K562 (cell line): ENCODE results near the gene ZBTB8A. TPM values are rescaled to one million over a fixed set of nuclear protein-coding genes. Genes with fewer than 3 reads are reported as not detected.

ENCODE experiments used
- ATF1 ChIP-seq, 2 experiments: fragments of 450-650 bp in 1 of 2; IDR thresholded peaks; 2 replicates each; pipeline ENCODE4 v1.6.1; 2016; ENCODE audit warnings: missing compliant biosample characterization in 1 of 2, missing genetic modification characterization in 1 of 2
- CUX1 ChIP-seq: fragments of 200-800 bp; sonication (Bioruptor generic); IDR thresholded peaks from 2 replicates; pipeline ENCODE4 v1.6.1; 2016; ENCODE audit warnings: missing genetic modification characterization, missing compliant biosample characterization
- ESRRA ChIP-seq: fragments of 450-650 bp; IDR thresholded peaks from 2 replicates; pipeline ENCODE4 v1.6.1; 2014; ENCODE audit warnings: low read depth, mild to moderate bottlenecking, moderate library complexity, borderline replicate concordance
- FOXK1 ChIP-seq: sonication (generic); formaldehyde crosslinking; IDR thresholded peaks from 2 replicates; pipeline ENCODE4 v1.8.0; 2022; ENCODE audit warnings: missing genetic modification reagents, mild to moderate bottlenecking, borderline replicate concordance
- HIVEP1 ChIP-seq: fragments of 250-450 bp; sonication (Bioruptor Pico); IDR thresholded peaks from 2 replicates; pipeline ENCODE4 v1.4.0; 2020; ENCODE audit warnings: mild to moderate bottlenecking
- JUNB ChIP-seq: fragments of 450-650 bp; formaldehyde crosslinking; conservative IDR thresholded peaks from 2 replicates; pipeline ENCODE4 v1.4.0; 2020; ENCODE audit warnings: mild to moderate bottlenecking
- JUND ChIP-seq, 2 experiments: IDR thresholded peaks; 2 replicates in 1 of 2; 3 replicates in 1 of 2; pipeline ENCODE4 v1.6.1; 2011; ENCODE audit warnings: borderline replicate concordance in 2 of 2, low read depth in 2 of 2, low read length in 2 of 2, improper control_type of control experiment in 1 of 2, missing biosample characterization in 1 of 2, missing genetic modification characterization in 1 of 2, missing genetic modification reagents in 1 of 2
- L3MBTL2 ChIP-seq: fragments of 450-650 bp; IDR thresholded peaks from 2 replicates; pipeline ENCODE4 v1.6.1; 2016; ENCODE audit warnings: mild to moderate bottlenecking, moderate library complexity
- NCOA1 ChIP-seq: fragments of 450-650 bp; IDR thresholded peaks from 2 replicates; pipeline ENCODE4 v1.6.1; 2016; ENCODE audit warnings: low read depth
- TCF7L2 ChIP-seq: fragments of 150-350 bp; IDR thresholded peaks from 2 replicates; pipeline ENCODE4 v1.6.1; 2016; ENCODE audit warnings: low read depth, mild to moderate bottlenecking, low read length, moderate library complexity
- USF2 ChIP-seq: sonication (generic); formaldehyde crosslinking; IDR thresholded peaks from 2 replicates; pipeline ENCODE4 v1.5.0; 2020; ENCODE audit warnings: missing genetic modification reagents
- ZKSCAN1 ChIP-seq: fragments of 150-350 bp; IDR thresholded peaks from 2 replicates; pipeline ENCODE4 v1.6.1; 2016; ENCODE audit warnings: low read depth, low read length
- ZNF277 ChIP-seq: fragments of 250-450 bp; sonication (Bioruptor Pico); IDR thresholded peaks from 2 replicates; pipeline ENCODE4 v1.8.0; 2022; ENCODE audit warnings: inconsistent platforms, mild to moderate bottlenecking, moderate library complexity, borderline replicate concordance
- ZNF592 ChIP-seq: fragments of 450-650 bp; IDR thresholded peaks from 2 replicates; pipeline ENCODE4 v1.6.1; 2017; ENCODE audit warnings: antibody characterized with exemption, mild to moderate bottlenecking
- ZNF717 ChIP-seq: fragments of 250-450 bp; sonication (Bioruptor Pico); IDR thresholded peaks from 2 replicates; pipeline ENCODE4 v1.5.0; 2021
- ZNF75A ChIP-seq: fragments of 450-650 bp; formaldehyde crosslinking; IDR thresholded peaks from 2 replicates; pipeline ENCODE4 v1.4.0; 2020; ENCODE audit warnings: mild to moderate bottlenecking
- polyA plus RNA-seq, 8 experiments: library from polyadenylated mRNA; depleted of rRNA in 4 of 8; stranded (reverse) in 5 of 8; unstranded in 3 of 8; fragments of >200 nt; fragmentation: Nextera tagmentation in 2 of 8; fragmentation: Illumina TruSeq in 1 of 8; extraction: Ambion mirVana in 2 of 8; extraction: Trizol in 1 of 8; gene quantifications; 2 replicates each; pipeline versions ENCODE4 v1.2.1 to v1.2.3, GENCODE V29; 2011 to 2014; ENCODE audit warnings: inconsistent platforms in 1 of 8, missing spikeins in 1 of 8
- total RNA-seq, 7 experiments: library from RNA; depleted of rRNA in 6 of 7; stranded (reverse); fragments of >200 nt in 6 of 7; fragmentation: Illumina TruSeq in 2 of 7; extraction: Trizol in 2 of 7; gene quantifications; 2 replicates each; pipeline versions ENCODE4 v1.2.1 to v1.2.3, GENCODE V29; 2011 to 2021; ENCODE audit warnings: low replicate concordance in 1 of 7

ZBTB8A gene
- total and polyA plus RNA-seq, 9 of the 15 experiments (the other 6 are each of a cell fraction or from before 2014, with no cell fraction given), result 0.01 to 0.64 (median 0.09) TPM

- TF ChIP-seq CUX1 (no peak), FOXK1 (CRISPR knock-in tag) (no peak), ESRRA (no peak), L3MBTL2 (0 out of 2 replicates have a peak, but pooled peaks have one; percentile 21), ZNF592 (no peak), USF2 (CRISPR knock-in tag) (no peak), ZNF75A (CRISPR knock-in tag) (0 out of 2 replicates have a peak, but pooled peaks have one; percentile 16), HIVEP1 (CRISPR knock-in tag) (0 out of 2 replicates have a peak, but pooled peaks have one; percentile 9), ATF1 (CRISPR knock-in tag; IDR thresholded peaks at IDR 0.05) (no peak), ATF1 (tag; IDR thresholded peaks at IDR 0.05) (0 out of 2 replicates have a peak, but pooled peaks have one; percentile 4), ZNF717 (0 out of 2 replicates have a peak, but pooled peaks have one; percentile 43), ZKSCAN1 (no peak), JUND (IDR thresholded peaks at IDR 0.05; ENCODE audit: borderline replicate concordance, low read depth, low read length) (peak; percentile 34; the same call in 1 of the 2 replicates), JUND (tag; IDR thresholded peaks at IDR 0.05; ENCODE audit: borderline replicate concordance, low read depth, low read length) (peak; percentile 54; the same call in 1 of the 3 replicates), NCOA1 (no peak), TCF7L2 (no peak), JUNB (CRISPR knock-in tag) (0 out of 2 replicates have a peak, but pooled peaks have one; percentile 32), ZNF277 (CRISPR knock-in tag) (no peak)
Observed at GRCh38 chr1:32496127-32496526, 43.1 kb upstream of the ZBTB8A start (continued).
